GM12874 (cell line): Measurements from ENCODE around the gene PXK.

ENCODE experiments used
- CTCF ChIP-seq: IDR thresholded peaks from 2 replicates; pipeline ENCODE4 v1.5.1; 2011; ENCODE audit warnings: low read depth, mild to moderate bottlenecking, control low read depth, low read length, moderate library complexity; ENCODE audit not compliant: insufficient read depth

Gene PXK

DNA sequence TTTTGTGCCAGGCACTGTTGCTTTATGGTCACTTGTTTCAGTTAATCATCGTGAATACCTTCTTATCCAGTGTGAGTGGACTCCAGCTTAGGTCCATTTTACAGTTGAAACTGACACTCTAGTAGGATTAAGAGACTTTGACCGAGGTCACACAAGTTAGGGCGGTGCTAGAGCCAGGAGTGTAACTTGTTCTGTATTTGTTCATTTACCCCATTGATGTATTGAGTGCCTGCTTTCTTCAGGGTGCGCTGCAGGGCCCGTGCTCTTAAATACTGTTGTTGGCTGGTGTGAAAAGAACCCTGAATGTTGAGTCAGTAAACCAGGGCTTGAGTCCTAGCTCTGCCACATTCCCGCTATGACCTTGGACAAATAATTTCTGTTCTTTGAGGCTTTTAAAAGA, 85.5 kb downstream of the PXK start:
- TF ChIP-seq CTCF, result no peak

DNA sequence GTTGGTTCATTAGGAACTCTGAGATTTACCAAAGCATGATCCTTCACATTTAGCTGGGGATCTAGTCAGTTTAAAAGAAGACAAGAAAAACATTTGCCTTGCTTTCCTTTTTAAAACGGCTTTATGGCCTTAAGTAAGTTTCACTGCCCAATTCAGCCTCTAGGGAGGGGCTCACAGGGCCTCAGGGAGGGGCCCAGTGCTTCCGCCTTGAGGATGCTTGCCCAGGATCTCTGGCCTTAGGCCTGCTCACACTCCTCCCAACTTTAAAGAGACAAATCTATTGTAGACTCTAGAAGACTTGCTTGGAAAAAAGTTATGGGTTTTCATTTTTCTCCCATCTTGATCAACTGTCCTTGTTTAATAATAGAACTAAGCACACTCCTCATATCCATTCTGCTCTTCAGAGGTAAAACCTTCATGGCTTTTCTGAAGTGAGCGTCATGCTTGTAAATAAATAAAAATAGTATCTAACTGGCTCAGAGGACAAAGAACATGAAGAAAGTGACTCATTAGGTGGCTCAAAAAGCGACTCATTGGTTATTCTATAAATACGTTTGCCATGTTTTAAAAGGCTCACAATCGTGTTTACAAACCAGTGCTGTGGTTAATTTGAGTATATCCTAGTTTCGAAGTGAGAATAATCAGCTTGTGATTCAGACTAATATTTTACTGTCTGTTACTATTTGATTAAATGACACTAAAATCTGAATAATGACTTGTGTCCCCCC, 87.3 kb downstream of the PXK start:
- TF ChIP-seq CTCF, result no peak

- TF ChIP-seq CTCF, result no peak
Observed at GRCh38 chr3:58421004-58421403, 88.3 kb downstream of the PXK start.

DNA sequence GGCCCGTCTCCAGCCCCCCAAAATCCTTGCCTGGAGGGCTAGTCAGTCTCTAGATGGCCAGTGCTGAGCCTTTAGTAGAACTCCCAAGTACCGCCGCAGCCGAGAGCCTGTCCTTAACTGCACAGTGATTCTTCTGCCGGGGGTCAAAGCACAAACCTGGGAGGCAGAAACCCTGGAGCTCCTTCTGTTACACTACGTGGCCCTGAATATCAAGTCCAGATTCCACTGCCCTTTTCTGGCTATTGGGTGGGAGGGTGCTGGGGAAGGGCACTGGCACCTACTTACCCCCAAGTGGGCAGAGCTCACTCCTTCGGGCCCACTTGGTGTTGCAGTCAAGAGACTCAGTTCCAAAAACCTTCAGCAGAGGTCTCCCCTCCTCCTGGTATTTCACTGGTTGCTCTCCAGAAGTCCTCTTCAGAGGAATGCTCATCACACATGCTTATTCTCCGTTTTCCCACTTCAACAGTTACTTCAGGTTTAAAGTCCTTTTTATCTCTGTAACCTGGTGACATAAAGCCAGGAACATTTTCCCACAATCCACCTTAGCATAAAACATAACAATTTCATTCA, 90.1 kb downstream of the PXK start:
- no peak for TF ChIP-seq CTCF

GRCh38 chr3:58424613-58425012, 91.9 kb downstream of the PXK start:
- TF ChIP-seq CTCF, result no peak

- no peak for TF ChIP-seq CTCF
Observed at GRCh38 chr3:58425782-58426181, 93.1 kb downstream of the PXK start.

- TF ChIP-seq CTCF, result no peak
Observed at GRCh38 chr3:58427661-58428361, 95.1 kb downstream of the PXK start.
